H1 (cell line): ENCODE results near the gene ASMT. TPM values are rescaled to one million over a fixed set of nuclear protein-coding genes. Genes with fewer than 3 reads are reported as not detected.

Experiments
- ATF2 ChIP-seq: IDR thresholded peaks from 2 replicates; pipeline ENCODE4 v1.6.1; 2012; ENCODE audit warnings: low read length, inconsistent platforms
- BCL11A ChIP-seq, 2 experiments: IDR thresholded peaks; one replicate each; pipeline ENCODE4 v1.6.1; 2011; ENCODE audit warnings: low read depth in 2 of 2, low read length in 2 of 2, mild to moderate bottlenecking in 2 of 2
- EP300 ChIP-seq, 2 experiments: IDR thresholded peaks; 1 replicate in 1 of 2; 2 replicates in 1 of 2; pipeline ENCODE4 v1.6.1; 2011 to 2012; ENCODE audit warnings: low read depth in 2 of 2, low read length in 2 of 2, mild to moderate bottlenecking in 2 of 2, borderline replicate concordance in 1 of 2, inconsistent platforms in 1 of 2, moderate library complexity in 1 of 2
- SIN3A ChIP-seq, 2 experiments: IDR thresholded peaks in 1 of 2; conservative IDR thresholded peaks in 1 of 2; 2 replicates each; pipeline ENCODE4 v1.6.1; 2011 to 2012; ENCODE audit warnings: low read length in 2 of 2, improper control_type of control experiment in 1 of 2, low read depth in 1 of 2, mild to moderate bottlenecking in 1 of 2
- TAF1 ChIP-seq: IDR thresholded peaks from 2 replicates; pipeline ENCODE4 v1.6.1; 2011; ENCODE audit warnings: mild to moderate bottlenecking, low read depth, low read length
- TBP ChIP-seq: IDR thresholded peaks from 2 replicates; pipeline ENCODE4 v1.6.1; 2011; ENCODE audit warnings: low read depth, low read length, improper control_type of control experiment
- TCF12 ChIP-seq: IDR thresholded peaks from 2 replicates; pipeline ENCODE4 v1.6.1; 2011; ENCODE audit warnings: low read depth, mild to moderate bottlenecking, low read length
- polyA plus RNA-seq, 7 experiments: library from polyadenylated mRNA; depleted of rRNA in 3 of 7; stranded (reverse) in 5 of 7; unstranded in 2 of 7; fragments of >200 nt in 5 of 7; fragments of 200-250 nt in 2 of 7; gene quantifications; 1 replicate in 5 of 7; 2 replicates in 1 of 7; 4 replicates in 1 of 7; pipeline versions ENCODE4 v1.2.1 to v1.2.3, GENCODE V29; 2011 to 2013; ENCODE audit warnings: missing spikeins in 2 of 7, mixed read lengths in 2 of 7
- total RNA-seq: library from RNA; stranded (reverse); fragmentation: NEBNext Ultra II Directional; extraction: Animal tissue kit (Norgen Biotek cat#: 25700); gene quantifications from 2 replicates; pipeline ENCODE4 v1.2.1, GENCODE V29; 2021

Gene ASMT
- total and polyA plus RNA-seq, 2 of the 8 experiments (the other 6 are each of a cell fraction or from before 2014, with no cell fraction given): 1.5 to 3.1 TPM

GRCh38 chrX:1593286-1594271 is 21.3 kb upstream of the ASMT start (continued):
- TF ChIP-seq EP300 (IDR thresholded peaks at IDR 0.05; ENCODE audit: borderline replicate concordance in 1 of 2, low read depth in 2 of 2, low read length in 2 of 2) (no peak), TBP (no peak), SIN3A (conservative IDR thresholded peaks at IDR 0.05 in 1 of 2, IDR thresholded peaks at IDR 0.05 in 1 of 2; ENCODE audit: low read depth in 1 of 2, low read length in 2 of 2) (no peak), ATF2 (no peak), TAF1 (no peak), BCL11A (IDR thresholded peaks at IDR 0.05; ENCODE audit: low read depth in 2 of 2, low read length in 2 of 2) (no peak), TCF12 (no peak)
